WTC11 (cell line): ENCODE data around the gene RPUSD2. TPM values are rescaled to one million over a fixed set of nuclear protein-coding genes. Genes with fewer than 3 reads are reported as not detected.

Experiments used
- ATAC-seq: fragments of 200-7000 bp; cut with Tn5 transposase; 2 replicates; pipeline ENCODE4 v1.10.0; 2021; ENCODE audit warnings: mild to moderate bottlenecking, moderate library complexity
- CTCF ChIA-PET: fragments of 300-600 bp; sonication (Branson Sonifier 250); formaldehyde crosslinking; loops from one replicate; lab custom pipeline; 2021; ENCODE audit warnings: antibody characterized with exemption; lab: Charles Lee
- POLR2A ChIA-PET: fragments of 350-600 bp; sonication (Branson Sonifier 250); formaldehyde crosslinking; loops from one replicate; lab custom pipeline; 2021; ENCODE audit warnings: antibody characterized with exemption; lab: Charles Lee
- DNase-seq: peaks from one replicate; pipeline ENCODE4 v3.0.0; 2021; ENCODE audit warnings: low spot score
- H3K27ac Mint-ChIP-seq: 2 replicates; pipeline ENCODE4 v1.8.0; 2021; ENCODE audit warnings: mixed read lengths
- H3K27me3 Mint-ChIP-seq: 2 replicates; pipeline ENCODE4 v1.8.0; 2021; ENCODE audit warnings: low read depth, mild to moderate bottlenecking, moderate library complexity, mixed read lengths
- H3K36me3 Mint-ChIP-seq: 2 replicates; pipeline ENCODE4 v1.8.0; 2021; ENCODE audit warnings: mixed read lengths
- H3K4me1 Mint-ChIP-seq: 2 replicates; pipeline ENCODE4 v1.8.0; 2022; ENCODE audit warnings: mixed read lengths
- H3K4me3 Mint-ChIP-seq: 2 replicates; pipeline ENCODE4 v1.8.0; 2021; ENCODE audit warnings: mild to moderate bottlenecking, moderate library complexity, mixed read lengths
- H3K9me3 Mint-ChIP-seq: 2 replicates; pipeline ENCODE4 v1.8.0; 2021; ENCODE audit warnings: mixed read lengths
- AR ChIP-seq: fragments of 250-450 bp; sonication (Bioruptor Pico); IDR thresholded peaks from 2 replicates; pipeline ENCODE4 v1.9.0; 2021; ENCODE audit warnings: mild to moderate bottlenecking
- ATF1 ChIP-seq: sonication (generic); formaldehyde crosslinking; IDR thresholded peaks from 2 replicates; pipeline ENCODE4 v1.8.1; 2023; ENCODE audit warnings: mild to moderate bottlenecking, moderate library complexity, missing genetic modification reagents
- ATF3 ChIP-seq: sonication (generic); formaldehyde crosslinking; conservative IDR thresholded peaks from 2 replicates; pipeline ENCODE4 v1.8.1; 2022; ENCODE audit warnings: mild to moderate bottlenecking, missing genetic modification reagents
- CBFB ChIP-seq: sonication (generic); formaldehyde crosslinking; IDR thresholded peaks from 2 replicates; pipeline ENCODE4 v1.8.1; 2022; ENCODE audit warnings: mild to moderate bottlenecking, low read depth, missing genetic modification reagents
- GABPB1 ChIP-seq: sonication (generic); formaldehyde crosslinking; IDR thresholded peaks from 2 replicates; pipeline ENCODE4 v1.8.1; 2023; ENCODE audit warnings: mild to moderate bottlenecking, missing genetic modification reagents
- NR3C1 ChIP-seq: sonication (generic); formaldehyde crosslinking; conservative IDR thresholded peaks from 2 replicates; pipeline ENCODE4 v1.8.1; 2023; ENCODE audit warnings: low read depth, mild to moderate bottlenecking, missing genetic modification reagents
- OVOL2 ChIP-seq: fragments of 250-450 bp; sonication (Bioruptor Pico); IDR thresholded peaks from 2 replicates; pipeline ENCODE4 v1.9.0; 2021; ENCODE audit warnings: mild to moderate bottlenecking, borderline replicate concordance
- RELA ChIP-seq: sonication (generic); formaldehyde crosslinking; IDR thresholded peaks from 2 replicates; pipeline ENCODE4 v1.8.1; 2022; ENCODE audit warnings: missing genetic modification reagents, mild to moderate bottlenecking, borderline replicate concordance
- STAT6 ChIP-seq: sonication (generic); formaldehyde crosslinking; conservative IDR thresholded peaks from 2 replicates; pipeline ENCODE4 v1.8.1; 2023; ENCODE audit warnings: mild to moderate bottlenecking, low read depth, missing genetic modification reagents, moderate library complexity
- USF2 ChIP-seq: sonication (generic); formaldehyde crosslinking; IDR thresholded peaks from 2 replicates; pipeline ENCODE4 v1.8.1; 2023; ENCODE audit warnings: mild to moderate bottlenecking, missing genetic modification reagents, moderate library complexity
- ZNF121 ChIP-seq: sonication (generic); formaldehyde crosslinking; IDR thresholded peaks from 2 replicates; pipeline ENCODE4 v1.8.0; 2023; ENCODE audit warnings: missing genetic modification reagents
- ZNF138 ChIP-seq: sonication (generic); formaldehyde crosslinking; conservative IDR thresholded peaks from 2 replicates; pipeline ENCODE4 v1.8.1; 2022; ENCODE audit warnings: mild to moderate bottlenecking, moderate library complexity, missing genetic modification reagents
- ZNF219 ChIP-seq: sonication (generic); formaldehyde crosslinking; IDR thresholded peaks from 2 replicates; pipeline ENCODE4 v1.8.0; 2023; ENCODE audit warnings: missing genetic modification reagents, mild to moderate bottlenecking, borderline replicate concordance
- ZSCAN18 ChIP-seq: fragments of 250-450 bp; sonication (Bioruptor Pico); IDR thresholded peaks from 2 replicates; pipeline ENCODE4 v2.1.2; 2022; ENCODE audit warnings: mild to moderate bottlenecking, moderate library complexity
- total RNA-seq: library from RNA; stranded (reverse); gene quantifications from 3 replicates; pipeline ENCODE4 v1.2.3, GENCODE V29; 2021

RPUSD2 gene
- total RNA-seq, 1 experiment from 2014 or later: 30.8 TPM

- no peak for DNase-seq
- no peak for ATAC-seq
- POLR2A ChIA-PET: interaction anchor here (0.6 kb wide), 1 partner anchor 13 kb away, joined by 3 read pairs; no protein-coding TSS in a partner anchor
- CTCF ChIA-PET: interaction anchor here (0.9 to 1.5 kb wide), 2 partner anchors 9 to 261 kb away, joined by 3 to 19 read pairs; no protein-coding TSS in a partner anchor
- TF ChIP-seq ZNF219 (CRISPR knock-in tag) (no peak), ZSCAN18 (CRISPR knock-in tag) (no peak), ATF3 (CRISPR knock-in tag) (no peak), AR (CRISPR knock-in tag) (no peak), STAT6 (CRISPR knock-in tag) (no peak), NR3C1 (CRISPR knock-in tag) (no peak), OVOL2 (CRISPR knock-in tag) (no peak), ZNF121 (no peak), CBFB (CRISPR knock-in tag) (no peak), GABPB1 (no peak), RELA (CRISPR knock-in tag) (no peak), ZNF138 (no peak), USF2 (CRISPR knock-in tag) (no peak)
- Mint-ChIP-seq H3K36me3 (no peaks in the 10 kb centered on the region), H3K9me3 (no peaks in the 10 kb centered on the region), H3K4me1 (peaks cover 8% of the 10 kb centered on the region), H3K27me3 (no peaks in the 10 kb centered on the region; the same call in 1 of the 2 replicates), H3K27ac (no peak overlapping the region), H3K4me3 (no peak overlapping the region)
Observed at GRCh38 chr15:40598126-40598525, 29.0 kb downstream of the RPUSD2 start.

GRCh38 chr15:40598672-40599071, 29.6 kb downstream of the RPUSD2 start:
- Mint-ChIP-seq H3K4me3 (no peak overlapping the region), H3K9me3 (no peaks in the 10 kb centered on the region), H3K36me3 (no peaks in the 10 kb centered on the region), H3K27me3 (no peaks in the 10 kb centered on the region; the same call in 1 of the 2 replicates), H3K4me1 (peaks cover 6% of the 10 kb centered on the region), H3K27ac (no peak overlapping the region)
- CTCF ChIA-PET: interaction anchor here (0.9 to 1.5 kb wide), 2 partner anchors 9 to 261 kb away, joined by 3 to 19 read pairs; no protein-coding TSS in a partner anchor
- TF ChIP-seq ZNF121: peak; percentile 52; the same call in 1 of the 2 replicates
- no peak for TF ChIP-seq ATF1 (CRISPR knock-in tag)
- no peak for ATAC-seq
- POLR2A ChIA-PET: interaction anchor here (0.6 kb wide), 1 partner anchor 14 kb away, joined by 3 read pairs; no protein-coding TSS in a partner anchor
- DNase-seq: no peak
